Activated CD4-positive, alpha-beta T cell treated with anti-CD3 and anti-CD28 coated beads, Interleukin-2, amount 10 ng/mL, durations not matched to agents 24 days and 14 days (primary cell): ENCODE results near the gene ITIH5. TPM values are rescaled to one million over a fixed set of nuclear protein-coding genes. Genes with fewer than 3 reads are reported as not detected.
"Not testable (repeated sequence)": the region's sequence is repeated elsewhere in the genome, so short reads cannot be mapped to it uniquely, and the experiment has no call there.

ENCODE experiments used
- DNase-seq: peaks from one replicate; pipeline ENCODE4 v3.0.0; 2022
- H3K27ac Mint-ChIP-seq: one replicate; pipeline ENCODE4 v1.8.0; 2022; ENCODE audit warnings: mild to moderate bottlenecking, mixed read lengths
- H3K27me3 Mint-ChIP-seq: one replicate; pipeline ENCODE4 v1.8.0; 2022; ENCODE audit warnings: mixed read lengths
- H3K36me3 Mint-ChIP-seq: one replicate; pipeline ENCODE4 v1.8.0; 2022; ENCODE audit warnings: low read depth, mild to moderate bottlenecking, mixed read lengths
- H3K4me1 Mint-ChIP-seq: one replicate; pipeline ENCODE4 v1.8.0; 2021; ENCODE audit warnings: mixed read lengths
- H3K4me3 Mint-ChIP-seq: one replicate; pipeline ENCODE4 v1.8.0; 2022; ENCODE audit warnings: mild to moderate bottlenecking, moderate library complexity, mixed read lengths
- H3K9me3 Mint-ChIP-seq: one replicate; pipeline ENCODE4 v1.8.0; 2021; ENCODE audit warnings: mixed read lengths
- intact Hi-C: fragments of 100-400 bp; cut with micrococcal nuclease; formaldehyde crosslinking; loops from one replicate; pipeline ENCODE4 v1.15.1; 2023
- total RNA-seq: library from RNA; stranded (reverse); gene quantifications from 2 replicates; pipeline ENCODE4 v1.2.3, GENCODE V29; 2022

ITIH5 gene
- total RNA-seq: not detected in 2 replicates

DNA sequence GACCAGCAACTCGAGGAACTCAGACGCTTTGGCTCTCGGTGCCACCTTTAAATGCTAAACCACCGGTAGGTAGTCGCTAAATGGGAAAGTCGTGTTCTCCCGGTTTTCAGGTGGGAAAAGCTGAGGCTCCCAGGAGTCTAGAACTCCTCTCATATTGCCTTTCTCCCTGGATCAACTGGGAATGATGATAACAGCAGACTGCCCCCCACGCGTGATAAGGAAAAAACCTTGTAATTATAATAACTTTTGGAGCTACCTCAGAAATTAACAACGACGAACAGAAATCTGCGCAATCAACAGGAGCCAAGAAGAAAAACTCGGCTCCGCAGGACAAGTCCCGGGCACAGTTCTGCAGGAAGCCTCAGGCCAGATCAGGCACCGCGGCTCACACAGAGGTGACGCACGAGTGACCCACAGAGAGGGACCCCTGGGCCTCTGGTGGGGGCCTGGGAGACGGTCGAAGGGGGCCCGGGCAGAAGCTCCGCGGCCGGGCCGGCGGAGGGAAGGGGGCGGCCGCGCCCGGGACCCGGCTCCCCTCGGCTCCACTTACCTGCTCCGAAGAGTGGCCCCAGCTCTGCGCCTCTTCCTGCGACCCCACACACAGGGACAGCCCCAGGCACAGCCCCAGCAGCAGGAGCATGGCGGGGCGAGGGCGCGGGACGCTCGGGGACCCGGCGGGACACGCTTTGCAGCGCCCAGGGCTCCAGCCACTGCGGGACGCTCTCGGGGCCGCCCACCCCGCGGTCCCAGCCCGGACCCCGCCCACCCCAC lies at the start of gene ITIH5:
Gene ITIH5, minus strand, starts transcription at position 714 of the 771 bp plus-strand sequence. Its CDS starts 74 bp downstream, at position 640.
- DNase-seq: no peak
- peak within 1 kb of the TSS; percentile 68 for H3K4me3 Mint-ChIP-seq
- H3K27ac Mint-ChIP-seq: no peak within 1 kb of the TSS
- intact Hi-C loops: no loop called here
- H3K4me1 Mint-ChIP-seq: peaks cover 5% of the 10 kb centered on the region
- peaks cover 65% of the 10 kb centered on the region for H3K27me3 Mint-ChIP-seq
- H3K36me3 Mint-ChIP-seq: no peaks in the 10 kb centered on the region
- H3K9me3 Mint-ChIP-seq: no peaks in the 10 kb centered on the region

DNA sequence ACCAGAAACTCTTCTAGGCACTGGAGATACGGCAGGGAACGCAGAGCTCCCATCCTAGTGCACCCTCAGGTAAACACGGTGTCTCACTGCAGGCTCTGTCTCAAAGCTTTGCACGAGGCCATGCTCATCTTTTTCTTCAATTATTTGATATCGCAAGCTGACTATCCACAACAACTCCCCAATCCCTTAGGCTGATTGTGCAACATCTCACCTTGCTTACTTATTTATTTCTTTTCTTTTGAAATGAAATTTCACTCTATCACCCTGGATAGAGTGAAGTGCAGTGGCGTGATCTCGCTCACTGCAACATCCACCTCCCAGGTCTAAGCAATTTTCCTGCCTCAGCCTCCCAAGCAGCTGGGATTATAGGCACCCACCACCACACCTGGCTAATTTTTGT lies 48.7 kb upstream of the ITIH5 start:
- H3K27me3 Mint-ChIP-seq: peaks cover 6% of the 10 kb centered on the region
- no peaks in the 10 kb centered on the region for H3K36me3 Mint-ChIP-seq
- intact Hi-C loops: no loop called here
- no peaks in the 10 kb centered on the region for H3K9me3 Mint-ChIP-seq
- H3K4me3 Mint-ChIP-seq: no peak overlapping the region
- H3K4me1 Mint-ChIP-seq: peaks cover 1% of the 10 kb centered on the region
- no peak overlapping the region for H3K27ac Mint-ChIP-seq
- DNase-seq: no peak

GRCh38 chr10:7711075-7711474 lies 44.3 kb upstream of the ITIH5 start:
- DNase-seq, H3K9me3 Mint-ChIP-seq, H3K4me3 Mint-ChIP-seq, H3K27ac Mint-ChIP-seq, intact Hi-C loops, H3K36me3 Mint-ChIP-seq, H3K4me1 Mint-ChIP-seq: not testable (repeated sequence)
- H3K27me3 Mint-ChIP-seq: peaks cover 19% of the 10 kb centered on the region

GRCh38 chr10:7710446-7710845 lies 43.7 kb upstream of the ITIH5 start:
- Mint-ChIP-seq H3K4me1 (peaks cover 1% of the 10 kb centered on the region), H3K4me3 (no peak overlapping the region), H3K36me3 (no peaks in the 10 kb centered on the region), H3K27ac (no peak overlapping the region), H3K27me3 (peaks cover 19% of the 10 kb centered on the region), H3K9me3 (no peaks in the 10 kb centered on the region)
- intact Hi-C loops: no loop called here
- no peak for DNase-seq

DNA sequence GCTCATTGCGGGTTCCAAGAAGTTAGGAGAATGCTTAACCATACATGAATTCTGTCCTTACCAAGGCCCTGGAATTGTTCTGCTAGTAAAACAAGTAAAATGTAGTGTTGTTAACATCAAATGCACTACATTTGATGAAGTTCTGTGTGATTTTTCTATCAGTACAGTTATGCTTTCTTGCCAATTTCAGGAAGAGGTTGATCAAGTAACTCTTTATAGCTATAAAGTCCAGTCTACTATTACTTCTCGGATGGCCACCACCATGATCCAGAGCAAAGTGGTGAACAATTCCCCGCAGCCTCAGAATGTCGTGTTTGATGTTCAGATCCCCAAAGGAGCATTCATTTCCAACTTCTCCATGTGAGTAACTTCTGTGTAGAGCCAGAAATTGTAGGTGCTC lies 42.1 kb upstream of the ITIH5 start:
- no peak for DNase-seq
- Mint-ChIP-seq H3K9me3 (no peaks in the 10 kb centered on the region), H3K4me3 (no peak overlapping the region), H3K4me1 (peaks cover 1% of the 10 kb centered on the region), H3K27ac (no peak overlapping the region), H3K27me3 (peaks cover 25% of the 10 kb centered on the region), H3K36me3 (no peaks in the 10 kb centered on the region)
- intact Hi-C loops: no loop called here

DNA sequence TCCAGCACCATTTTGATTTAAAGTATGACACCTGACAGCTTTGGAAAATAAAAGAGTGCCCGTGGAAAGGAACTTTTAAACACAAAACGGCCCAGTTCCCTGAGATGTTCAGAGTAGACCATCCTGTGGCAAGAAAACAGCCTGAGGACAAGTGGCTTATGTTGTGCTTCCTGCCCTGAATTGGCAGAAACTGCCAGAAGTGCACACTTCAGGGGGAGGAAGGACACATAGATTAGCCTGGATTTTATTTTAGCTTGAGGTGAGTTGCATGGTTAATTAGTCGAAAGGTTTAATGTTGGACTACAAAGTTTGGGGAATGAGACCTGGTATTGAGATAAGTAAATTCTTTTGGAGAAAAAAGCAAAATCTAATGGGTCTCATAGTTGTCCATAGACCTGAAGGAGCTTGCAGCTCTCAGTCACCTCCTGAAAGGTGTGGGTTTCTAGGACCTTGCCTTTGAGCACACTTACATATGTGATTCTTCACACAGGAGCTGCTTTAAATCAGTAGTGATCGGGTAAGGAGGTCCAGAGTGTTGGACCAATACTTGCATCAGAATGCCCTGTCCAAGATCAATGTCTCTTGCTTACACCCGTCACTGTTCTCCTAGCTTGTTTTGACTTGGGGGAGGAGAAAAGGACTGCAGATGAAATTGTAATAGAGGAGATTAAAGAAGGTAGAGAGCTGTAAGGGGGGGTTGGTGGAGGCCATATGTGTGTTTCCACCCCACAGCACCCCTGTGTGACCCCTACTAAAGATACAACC lies 41.3 kb upstream of the ITIH5 start:
- H3K27me3 Mint-ChIP-seq: peaks cover 30% of the 10 kb centered on the region
- H3K9me3 Mint-ChIP-seq: no peaks in the 10 kb centered on the region
- H3K4me1 Mint-ChIP-seq: no peaks in the 10 kb centered on the region
- H3K36me3 Mint-ChIP-seq: no peaks in the 10 kb centered on the region
- intact Hi-C loops: no loop called here
- no peak for DNase-seq
- H3K4me3 Mint-ChIP-seq: no peak overlapping the region
- H3K27ac Mint-ChIP-seq: no peak overlapping the region

GRCh38 chr10:7707102-7707501 lies 40.3 kb upstream of the ITIH5 start:
- no peak overlapping the region for H3K27ac Mint-ChIP-seq
- no peak overlapping the region for H3K4me3 Mint-ChIP-seq
- peaks cover 37% of the 10 kb centered on the region for H3K27me3 Mint-ChIP-seq
- no peaks in the 10 kb centered on the region for H3K9me3 Mint-ChIP-seq
- no peaks in the 10 kb centered on the region for H3K4me1 Mint-ChIP-seq
- intact Hi-C loops: no loop called here
- DNase-seq: no peak
- no peaks in the 10 kb centered on the region for H3K36me3 Mint-ChIP-seq

DNA sequence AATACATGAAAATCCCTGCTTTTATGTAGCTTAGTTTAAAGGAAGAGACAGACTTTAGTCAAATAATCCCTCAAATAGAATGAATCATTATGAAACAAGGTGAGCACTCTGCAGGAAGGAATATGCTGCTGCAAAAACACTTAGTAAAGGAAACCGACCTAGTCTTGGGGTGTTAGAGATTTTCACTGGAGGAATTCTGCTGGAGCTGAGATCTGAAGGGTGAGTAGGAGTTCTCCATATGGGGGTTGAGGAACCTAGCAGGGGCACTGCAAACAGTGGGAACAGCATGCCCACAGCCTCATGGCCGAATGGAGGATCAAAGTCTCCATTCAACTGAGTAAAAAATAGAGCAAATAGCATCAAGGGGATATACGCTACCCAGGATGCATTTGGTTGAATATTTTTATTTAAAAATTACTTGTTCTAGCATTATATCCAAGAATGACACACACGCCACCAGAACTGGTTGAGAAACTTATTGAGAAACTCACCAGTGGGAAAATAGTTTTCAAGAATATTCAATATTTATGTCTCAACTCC lies 39.8 kb upstream of the ITIH5 start:
- H3K9me3 Mint-ChIP-seq: no peaks in the 10 kb centered on the region
- intact Hi-C loops: no loop called here
- H3K27ac Mint-ChIP-seq: no peak overlapping the region
- H3K36me3 Mint-ChIP-seq: no peaks in the 10 kb centered on the region
- no peak overlapping the region for H3K4me3 Mint-ChIP-seq
- peaks cover 37% of the 10 kb centered on the region for H3K27me3 Mint-ChIP-seq
- DNase-seq: no peak
- H3K4me1 Mint-ChIP-seq: no peaks in the 10 kb centered on the region

GRCh38 chr10:7705341-7705740 lies 38.6 kb upstream of the ITIH5 start:
- no peak for DNase-seq
- Mint-ChIP-seq H3K27me3 (peaks cover 35% of the 10 kb centered on the region), H3K4me3 (no peak overlapping the region), H3K36me3 (no peaks in the 10 kb centered on the region), H3K27ac (no peak overlapping the region), H3K9me3 (no peaks in the 10 kb centered on the region), H3K4me1 (no peaks in the 10 kb centered on the region)
- intact Hi-C loops: no loop called here

DNA sequence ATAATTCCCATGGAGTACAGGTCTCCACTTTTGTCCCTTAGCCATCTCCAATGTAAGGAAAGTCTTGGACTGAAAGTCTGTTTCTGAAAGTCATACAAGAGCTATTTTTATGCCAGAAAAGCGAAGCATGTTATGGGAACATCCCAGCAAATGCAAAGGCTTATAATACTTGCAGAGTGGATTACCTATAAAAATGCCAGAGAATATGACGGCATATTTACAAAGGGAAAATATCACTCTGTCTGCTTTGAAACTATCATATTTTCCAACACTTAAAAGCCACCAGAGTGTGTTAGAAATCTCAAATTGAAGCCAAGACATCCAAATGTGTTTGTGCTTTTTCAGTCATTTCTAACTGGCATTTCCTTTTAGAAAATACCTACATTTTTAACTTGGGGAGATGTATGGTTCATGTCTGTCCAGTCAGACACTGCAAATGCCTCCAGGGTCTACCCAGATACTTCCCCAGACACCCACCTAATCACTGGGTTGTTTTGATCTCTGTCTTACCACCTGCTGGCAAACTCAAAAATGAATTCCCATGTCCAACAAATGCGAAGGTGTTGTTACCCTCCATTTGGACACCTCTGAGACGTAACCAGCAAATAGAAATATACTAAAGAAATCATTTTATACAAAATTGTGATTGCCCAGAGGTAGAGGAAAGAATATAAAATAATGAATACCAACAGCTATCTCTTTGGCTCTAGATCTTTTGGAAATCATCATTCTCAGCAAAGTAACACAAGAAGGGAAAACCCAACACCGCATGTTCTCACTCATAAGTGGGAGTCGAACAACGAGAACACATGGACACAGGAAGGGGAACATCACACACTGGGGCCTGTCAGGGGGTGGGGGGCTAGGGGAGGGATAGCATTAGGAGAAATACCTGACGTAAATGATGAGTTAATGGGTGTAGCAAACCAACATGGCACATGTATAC lies 37.6 kb upstream of the ITIH5 start:
- H3K36me3 Mint-ChIP-seq: no peaks in the 10 kb centered on the region
- no peak for DNase-seq
- H3K4me3 Mint-ChIP-seq: no peak overlapping the region
- H3K4me1 Mint-ChIP-seq: no peaks in the 10 kb centered on the region
- no peaks in the 10 kb centered on the region for H3K9me3 Mint-ChIP-seq
- H3K27me3 Mint-ChIP-seq: peaks cover 34% of the 10 kb centered on the region
- no peak overlapping the region for H3K27ac Mint-ChIP-seq
- intact Hi-C loops: no loop called here

DNA sequence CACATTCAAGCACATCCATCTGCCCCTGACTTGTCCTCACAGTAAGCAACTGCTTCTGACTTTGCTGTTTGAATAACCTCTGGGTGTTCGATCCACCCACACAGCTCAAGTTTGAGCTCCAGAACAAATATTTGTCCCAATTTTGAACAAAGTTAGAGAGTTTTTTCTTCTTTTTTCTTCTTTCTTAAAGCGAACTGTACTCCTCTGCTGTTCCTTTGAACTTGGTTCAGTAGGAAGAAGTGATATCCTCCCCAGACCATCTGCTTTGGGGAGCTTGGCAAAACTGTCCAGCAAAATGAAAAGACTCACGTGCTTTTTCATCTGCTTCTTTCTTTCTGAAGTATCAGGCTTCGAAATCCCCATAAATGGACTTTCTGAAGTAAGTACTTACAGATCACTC lies 36.4 kb upstream of the ITIH5 start, which contains the start of gene ITIH2:
Gene ITIH2, plus strand, starts transcription at position 177 of the 400 bp plus-strand sequence. Its CDS starts 119 bp downstream, at position 296.
- Mint-ChIP-seq H3K27ac (no peak within 1 kb of the TSS), H3K36me3 (no peaks in the 10 kb centered on the region), H3K9me3 (no peaks in the 10 kb centered on the region), H3K4me1 (no peaks in the 10 kb centered on the region), H3K4me3 (no peak within 1 kb of the TSS), H3K27me3 (peaks cover 30% of the 10 kb centered on the region)
- intact Hi-C loops: no loop called here
- DNase-seq: no peak

DNA sequence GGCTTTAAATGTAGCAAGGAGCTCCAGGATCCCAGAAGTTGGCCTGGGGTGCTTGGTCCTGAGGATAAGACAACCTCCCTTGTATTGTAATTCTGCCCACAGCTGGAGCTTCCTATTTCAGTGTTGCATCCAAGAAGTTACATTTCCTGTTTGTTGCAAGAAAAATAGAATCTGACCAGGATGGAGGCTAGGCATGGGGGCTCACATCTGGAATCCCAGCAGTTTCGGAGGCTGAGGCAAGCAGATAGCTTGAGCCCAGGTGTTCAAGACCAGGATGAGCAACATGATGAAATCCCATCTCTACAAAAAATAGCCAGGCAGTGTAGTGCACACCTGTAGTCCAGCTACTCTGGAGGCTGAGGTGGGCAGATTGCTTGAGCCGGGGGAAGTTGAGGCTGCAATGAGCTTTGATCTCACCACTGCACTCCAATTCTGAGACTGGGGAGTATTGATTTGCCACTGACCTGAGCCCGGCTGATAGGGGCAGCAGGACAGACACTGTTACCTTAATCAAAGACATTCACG lies 35.6 kb upstream of the ITIH5 start:
- H3K4me3 Mint-ChIP-seq: no peak overlapping the region
- no peaks in the 10 kb centered on the region for H3K9me3 Mint-ChIP-seq

DNA sequence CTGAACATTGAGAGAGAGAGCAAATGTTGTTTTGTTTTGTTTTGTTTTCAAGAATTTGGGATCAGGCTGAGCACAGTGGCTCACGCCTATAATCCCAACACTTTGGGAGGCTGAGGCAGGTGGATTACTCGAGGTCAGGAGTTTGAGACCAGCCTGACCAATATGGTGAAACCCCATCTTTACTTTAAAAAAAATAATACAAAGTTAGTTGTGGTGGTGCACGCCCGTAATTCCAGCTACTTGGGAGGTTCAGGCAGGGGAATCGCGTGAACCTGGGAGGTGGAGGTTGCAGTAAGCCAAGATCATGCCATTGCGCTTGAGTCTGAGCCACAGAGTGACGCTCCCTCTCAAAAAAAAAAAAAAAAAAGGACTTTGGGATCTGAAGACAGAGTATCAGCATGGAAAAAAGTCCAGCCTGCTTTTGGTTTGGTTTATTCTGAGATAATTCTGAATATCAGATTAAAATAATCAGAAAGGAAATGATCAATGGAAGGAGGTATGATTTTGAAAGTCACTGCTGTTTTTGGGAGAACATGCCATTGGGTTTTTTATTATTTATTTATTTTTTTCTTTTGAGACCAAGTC lies 34.5 kb upstream of the ITIH5 start:
- intact Hi-C loops: no loop called here
- DNase-seq: no peak
- H3K36me3 Mint-ChIP-seq: no peaks in the 10 kb centered on the region
- H3K4me1 Mint-ChIP-seq: no peaks in the 10 kb centered on the region
- no peaks in the 10 kb centered on the region for H3K9me3 Mint-ChIP-seq
- H3K4me3 Mint-ChIP-seq: no peak overlapping the region
- H3K27me3 Mint-ChIP-seq: peaks cover 21% of the 10 kb centered on the region
- no peak overlapping the region for H3K27ac Mint-ChIP-seq

More for the DNA sequence above, 35.6 kb upstream of the ITIH5 start:
- Mint-ChIP-seq H3K27me3 (peaks cover 25% of the 10 kb centered on the region), H3K4me1 (no peaks in the 10 kb centered on the region), H3K27ac (no peak overlapping the region), H3K36me3 (no peaks in the 10 kb centered on the region)
- intact Hi-C loops: no loop called here
- no peak for DNase-seq
